DMS79 (cell line): ENCODE data around the gene MB.
"Not testable (repeated sequence)": the region's sequence is repeated elsewhere in the genome, so short reads cannot be mapped to it uniquely, and the experiment has no call there.

Experiments used
- DNase-seq: peaks from one replicate; lab custom pipeline; 2025; lab: John Stamatoyannopoulos, UW

Gene MB

GRCh38 chr22:35637254-35637653, 20.1 kb upstream of the MB start:
- DNase-seq: no peak

DNA sequence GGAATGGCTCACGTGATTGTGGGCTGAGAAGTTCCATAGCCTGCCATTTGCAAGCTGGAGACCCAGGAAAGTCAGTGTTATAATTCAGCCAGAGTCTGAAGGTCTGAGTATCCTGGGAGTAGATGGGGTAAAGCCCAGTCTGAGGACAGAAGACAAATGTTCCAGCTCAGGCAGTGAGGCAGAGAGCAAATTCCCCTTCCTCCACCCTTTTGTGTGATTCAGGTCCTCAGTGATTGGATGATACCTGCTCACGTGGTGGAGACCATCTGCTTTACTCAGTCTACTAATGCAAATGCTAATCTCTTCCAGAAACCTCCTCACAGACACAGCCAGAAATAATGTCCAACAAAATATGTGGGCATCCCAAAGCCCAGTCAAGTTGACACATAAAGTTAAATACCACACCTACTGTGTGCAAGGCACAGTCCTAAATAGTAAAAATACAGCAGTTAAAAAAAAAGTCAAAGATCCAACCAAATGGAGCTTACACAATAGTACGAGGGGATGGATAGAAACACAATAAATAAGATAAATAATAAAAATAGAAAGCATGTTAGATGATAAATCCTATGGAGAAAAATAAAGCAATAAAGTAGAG, 17.9 kb upstream of the MB start:
- DNase-seq: no peak

DNA sequence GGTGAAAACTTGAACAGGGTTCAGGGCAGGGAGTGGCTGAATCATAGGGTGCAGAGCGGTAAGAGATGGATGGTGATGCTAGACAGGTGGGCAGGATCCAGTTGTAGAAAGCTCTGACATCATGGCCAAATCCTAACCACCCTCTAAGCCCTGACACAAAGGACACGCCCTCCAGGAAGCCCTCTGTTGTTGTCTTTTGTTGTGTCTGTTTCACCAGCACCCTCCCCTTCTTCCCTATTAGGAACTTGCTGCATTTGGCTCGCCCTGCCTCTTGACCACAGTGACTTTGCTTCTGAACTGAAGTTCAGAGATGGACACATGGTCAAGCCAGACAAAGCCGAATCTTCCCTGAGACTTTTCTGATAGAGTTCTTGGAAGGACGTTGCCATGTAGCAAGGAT, 16.9 kb upstream of the MB start:
- DNase-seq: no peak

DNA sequence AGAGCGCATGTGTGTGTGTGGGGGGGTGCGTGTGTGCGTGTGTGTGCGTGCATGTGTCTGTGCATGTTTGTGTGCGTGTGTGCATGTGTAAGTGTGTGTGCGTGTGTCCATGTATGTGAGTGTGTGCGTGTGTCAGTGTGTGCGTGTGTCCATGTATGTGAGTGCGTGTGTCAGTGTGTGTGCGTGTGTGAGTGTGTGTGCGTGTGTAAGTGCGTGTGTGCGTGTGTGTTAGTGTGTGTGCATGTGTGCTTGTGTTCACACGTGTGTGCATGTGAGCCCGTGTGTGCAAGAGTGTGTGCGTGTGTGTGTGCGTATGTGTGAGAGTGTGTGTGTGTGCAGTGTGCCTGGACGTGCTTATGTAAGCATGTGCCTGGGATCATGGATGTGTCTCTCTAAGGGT, 16.4 kb upstream of the MB start:
- no peak for DNase-seq

DNA sequence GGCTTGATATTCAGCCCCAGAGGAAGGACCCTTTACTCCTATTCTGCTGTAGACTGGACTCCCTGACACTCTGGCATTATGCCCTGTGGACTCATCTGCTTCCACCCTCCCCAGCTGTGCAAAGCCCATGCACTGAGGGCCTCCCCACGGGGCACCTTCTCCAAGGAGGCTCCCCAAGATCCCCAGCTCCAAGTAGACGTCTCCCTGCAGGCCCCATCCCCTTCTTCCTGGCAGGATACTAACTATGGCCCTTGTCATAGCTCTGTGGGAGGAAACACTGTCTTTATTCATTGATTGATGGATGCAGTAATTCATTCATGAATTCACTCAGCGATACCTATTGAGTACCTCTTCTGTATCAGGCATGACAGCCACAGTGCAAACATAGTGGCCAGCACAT, 15.8 kb upstream of the MB start:
- no peak for DNase-seq

GRCh38 chr22:35631597-35631996, 14.5 kb upstream of the MB start:
- DNase-seq: no peak

DNA sequence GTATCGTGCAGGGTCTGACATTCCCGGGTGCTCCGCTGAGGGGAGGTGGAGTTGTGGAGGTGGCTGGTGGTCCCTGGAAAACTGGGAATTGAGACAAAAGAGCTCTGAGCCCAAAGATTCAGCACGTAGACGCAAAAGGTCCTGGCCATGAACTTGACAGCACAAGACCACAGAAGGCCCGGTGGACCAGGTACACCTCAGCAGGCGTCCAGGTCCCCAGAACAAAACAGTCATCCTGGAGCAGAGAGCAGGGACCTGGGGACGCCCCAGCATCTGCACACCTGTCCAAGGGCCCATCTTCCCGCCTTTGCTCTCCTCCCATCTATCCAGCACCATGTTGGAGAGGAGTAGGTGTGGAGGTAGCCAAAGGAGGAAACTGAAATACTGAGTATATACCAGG, 13.8 kb upstream of the MB start:
- DNase-seq: no peak

- no peak for DNase-seq
Measured at GRCh38 chr22:35630387-35630793, 13.3 kb upstream of the MB start.

- no peak for DNase-seq
Measured at GRCh38 chr22:35629406-35630216, 12.5 kb upstream of the MB start.

GRCh38 chr22:35628732-35629131, 11.6 kb upstream of the MB start:
- no peak for DNase-seq

GRCh38 chr22:35627267-35628041, 10.3 kb upstream of the MB start:
- peak; percentile 56 for DNase-seq

DNA sequence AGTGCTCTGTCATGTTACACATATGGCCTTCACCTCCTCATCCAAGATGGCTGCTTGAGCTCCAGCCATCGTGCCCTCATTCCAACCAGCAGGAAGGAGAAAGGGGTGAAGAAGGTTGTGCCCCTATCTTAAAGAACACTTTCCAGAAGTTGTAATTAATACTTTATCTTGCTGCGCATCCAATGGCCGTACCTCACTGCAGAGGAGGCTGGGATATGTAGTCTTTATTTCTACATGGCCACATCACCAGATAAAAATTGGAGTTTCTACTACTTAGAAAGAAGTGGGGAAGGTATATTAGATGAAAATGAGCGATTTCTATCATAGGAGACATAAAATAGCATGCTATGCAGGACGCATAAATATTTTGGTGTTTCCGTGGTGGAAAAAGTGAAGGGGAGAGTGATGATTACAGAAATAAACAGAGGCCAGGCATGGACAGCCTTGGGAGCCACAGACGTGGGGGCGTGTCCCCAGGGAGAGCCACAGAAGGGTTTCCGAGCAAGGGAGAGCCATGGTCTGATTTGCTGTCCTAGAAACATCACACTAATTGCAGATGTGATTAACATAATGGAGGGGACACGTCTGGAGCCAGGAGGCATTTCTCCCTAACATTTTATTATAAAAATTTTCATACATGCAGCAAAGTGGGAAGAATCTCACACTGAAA, 8.8 kb upstream of the MB start:
- no peak for DNase-seq

DNA sequence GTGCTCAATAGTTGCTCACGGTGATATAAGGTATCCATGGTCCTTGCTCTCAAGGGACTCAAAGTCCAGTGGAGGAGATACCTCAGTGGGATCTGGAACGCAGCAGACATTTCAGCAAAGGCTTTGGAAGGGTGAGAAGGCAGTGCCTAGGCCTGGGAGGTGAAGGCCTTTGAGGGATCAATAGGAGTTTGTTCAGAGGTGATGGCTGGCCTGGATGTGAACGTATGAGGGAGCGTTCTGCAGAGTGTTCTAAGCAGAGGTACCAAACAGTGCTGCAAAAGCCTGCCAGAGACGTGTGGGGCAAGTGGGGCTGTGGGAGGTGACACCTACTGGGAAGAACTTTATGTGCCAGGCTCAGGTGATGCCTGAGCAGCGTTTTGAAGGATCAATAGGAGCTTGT, 7.4 kb upstream of the MB start:
- no peak for DNase-seq

DNA sequence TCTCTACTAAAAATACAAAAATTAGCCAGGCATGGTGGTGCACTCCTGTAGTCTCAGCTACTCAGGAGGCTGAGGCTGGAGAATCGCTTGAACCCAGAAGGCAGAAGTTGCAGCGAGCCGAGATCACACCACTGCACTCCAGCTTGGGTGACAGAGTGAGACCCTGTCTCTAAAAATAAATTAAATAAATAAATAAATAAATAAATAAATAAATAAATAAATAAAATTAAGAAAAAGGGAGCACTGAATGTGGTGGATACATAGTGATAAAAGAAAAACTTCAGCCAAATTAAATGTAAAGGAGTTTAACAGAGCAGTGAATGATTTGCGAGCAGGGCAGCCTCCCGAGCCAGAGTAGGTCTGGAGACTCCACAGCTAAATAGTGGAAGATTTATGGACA, 6.8 kb upstream of the MB start:
- DNase-seq: not testable (repeated sequence)

DNA sequence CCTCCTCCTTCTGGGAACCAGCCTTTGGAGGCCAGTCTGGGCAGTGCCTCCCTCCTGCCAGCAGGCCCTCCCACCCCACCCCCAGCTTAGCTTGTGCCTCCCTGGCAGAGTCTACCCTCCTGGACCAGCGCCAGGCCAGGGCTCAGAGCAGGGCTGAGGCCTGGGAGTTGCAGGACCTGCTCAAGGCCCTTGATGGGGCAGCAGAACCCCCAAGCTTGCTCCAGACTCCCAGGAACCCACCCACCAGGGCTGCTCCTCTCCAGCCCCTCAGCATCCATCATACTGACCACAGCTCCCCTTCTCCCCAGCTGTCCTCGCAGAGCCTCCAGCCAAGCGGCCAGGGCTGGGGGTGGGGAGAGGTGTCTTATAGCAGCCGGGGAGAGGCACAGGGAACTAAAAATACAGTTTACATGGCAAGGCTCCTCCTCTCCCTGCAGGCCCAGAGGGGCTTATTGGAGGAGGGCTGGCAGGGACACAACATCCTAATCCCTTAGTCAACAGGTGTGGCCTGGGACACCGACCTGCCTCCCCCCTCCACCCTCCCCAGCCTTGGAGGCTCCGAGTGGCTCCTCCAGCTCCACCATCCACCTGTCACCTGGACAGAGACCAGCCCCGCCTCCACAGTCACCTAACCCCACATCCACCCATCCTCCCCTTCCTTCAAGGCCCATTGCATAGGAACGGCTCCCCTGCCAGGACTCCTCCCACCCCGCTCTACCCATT, 5.2 kb upstream of the MB start:
- peak; percentile 79 for DNase-seq

- DNase-seq: no peak
Measured at GRCh38 chr22:35621451-35621850, 4.3 kb upstream of the MB start.

GRCh38 chr22:35620624-35621251, 3.6 kb upstream of the MB start:
- DNase-seq: no peak

DNA sequence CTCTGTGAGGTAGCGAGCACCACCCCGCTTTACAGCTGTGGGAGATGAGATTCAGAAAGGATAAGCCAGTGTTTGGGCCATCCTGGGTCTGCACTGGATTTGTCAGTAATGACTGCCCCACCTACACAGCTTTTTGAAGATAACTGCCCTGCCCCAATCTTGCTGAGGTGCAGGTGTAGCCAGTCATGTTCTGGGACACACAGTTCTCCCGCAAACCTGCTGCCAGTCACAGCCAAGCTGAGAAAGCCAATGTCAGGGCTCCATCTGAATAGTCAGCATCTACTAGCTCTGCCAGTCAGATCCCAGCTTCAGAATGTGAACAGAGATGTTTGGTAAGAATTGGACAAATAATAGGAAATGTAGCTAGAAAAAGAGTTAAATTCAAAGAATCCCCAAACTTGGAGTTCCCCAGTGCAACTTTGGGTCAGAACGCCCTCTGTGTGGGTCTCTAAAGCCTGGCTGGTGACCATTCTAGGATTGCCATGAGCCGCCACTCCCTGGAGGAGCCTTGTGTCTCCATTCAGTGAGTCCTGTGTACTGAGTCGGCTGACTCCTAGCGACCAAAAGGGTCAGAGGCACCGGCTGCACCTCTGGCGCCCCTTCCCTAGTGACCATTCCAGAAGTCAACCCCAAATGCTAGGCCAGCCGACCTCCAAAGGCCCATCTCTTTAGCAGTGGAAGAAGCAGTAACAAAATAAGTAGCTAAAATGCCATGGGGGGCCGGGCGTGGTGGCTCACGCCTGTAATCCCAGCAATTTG, 2.4 kb upstream of the MB start:
- no peak for DNase-seq

GRCh38 chr22:35618427-35619223, 1.5 kb upstream of the MB start:
- DNase-seq: no peak

- DNase-seq: no peak
Measured at GRCh38 chr22:35616043-35616442, 1.1 kb downstream of the MB start.
